Activated naive CD8-positive, alpha-beta T cell treated with anti-CD3 and anti-CD28 coated beads, Interleukin-2, amount 50 U/mL, for 16 hours (primary cell): ENCODE measurements around the gene ANKRD16.
"Not testable (repeated sequence)": the region's sequence is repeated elsewhere in the genome, so short reads cannot be mapped to it uniquely, and the experiment has no call there.

Experiments
- DNase-seq: peaks from one replicate; pipeline ENCODE4 v3.0.0-alpha.2; 2020; ENCODE audit warnings: low read depth, low spot score

Gene ANKRD16

GRCh38 chr10:5889624-5890451, at the start of gene ANKRD16, which contains the start of gene FBH1:
Gene ANKRD16, minus strand, starts transcription at chr10:5889893. Its CDS starts 539 bp downstream, at chr10:5889354.
Gene FBH1, plus strand, starts transcription at chr10:5890243. Its CDS starts 103 bp downstream, at chr10:5890346.
- peak; percentile 95 for DNase-seq

GRCh38 chr10:5938291-5938690, 48.6 kb upstream of the ANKRD16 start:
- no peak for DNase-seq

- DNase-seq, result no peak
Measured at GRCh38 chr10:5937016-5937415, 47.3 kb upstream of the ANKRD16 start.

- DNase-seq, result no peak
Measured at GRCh38 chr10:5935628-5936027, 45.9 kb upstream of the ANKRD16 start.

GRCh38 chr10:5933909-5934546, 44.3 kb upstream of the ANKRD16 start:
- no peak for DNase-seq

- no peak for DNase-seq
Measured at GRCh38 chr10:5932345-5932744, 42.7 kb upstream of the ANKRD16 start.

GRCh38 chr10:5930272-5930671, 40.6 kb upstream of the ANKRD16 start:
- DNase-seq, result no peak

- no peak for DNase-seq
Measured at GRCh38 chr10:5929442-5929841, 39.7 kb upstream of the ANKRD16 start.

GRCh38 chr10:5927306-5927705, 37.6 kb upstream of the ANKRD16 start:
- no peak for DNase-seq

GRCh38 chr10:5924889-5925288, 35.2 kb upstream of the ANKRD16 start:
- DNase-seq, result no peak

GRCh38 chr10:5921746-5922145, 32.1 kb upstream of the ANKRD16 start:
- DNase-seq, result no peak

- DNase-seq, result no peak
Measured at GRCh38 chr10:5919568-5919967, 29.9 kb upstream of the ANKRD16 start.

- DNase-seq, result no peak
Measured at GRCh38 chr10:5918763-5919162, 29.1 kb upstream of the ANKRD16 start.

GRCh38 chr10:5917305-5917704, 27.6 kb upstream of the ANKRD16 start:
- no peak for DNase-seq

- no peak for DNase-seq
Measured at GRCh38 chr10:5915451-5915850, 25.8 kb upstream of the ANKRD16 start.

- DNase-seq, result no peak
Measured at GRCh38 chr10:5913736-5914135, 24.0 kb upstream of the ANKRD16 start.

GRCh38 chr10:5911670-5912069, 22.0 kb upstream of the ANKRD16 start:
- DNase-seq, result no peak

- DNase-seq, result no peak
Measured at GRCh38 chr10:5910323-5911100, 20.8 kb upstream of the ANKRD16 start.

- not testable (repeated sequence) for DNase-seq
Measured at GRCh38 chr10:5908676-5909075, 19.0 kb upstream of the ANKRD16 start.

GRCh38 chr10:5906651-5907050, 17.0 kb upstream of the ANKRD16 start:
- DNase-seq, result no peak

- no peak for DNase-seq
Measured at GRCh38 chr10:5905854-5906507, 16.3 kb upstream of the ANKRD16 start.

- DNase-seq, result no peak
Measured at GRCh38 chr10:5904227-5904626, 14.5 kb upstream of the ANKRD16 start.
